GM18498 (cell line): ENCODE results near the gene ADORA2A.

Experiments
- ATAC-seq: cut with Tn5 transposase; IDR thresholded peaks from one replicate; pipeline ENCODE4 v1.9.1; 2021; ENCODE audit warnings: mild to moderate bottlenecking, moderate library complexity; ENCODE audit not compliant: unreplicated experiment

The ADORA2A gene

GRCh38 chr22:24431309-24432034 lies 4.1 kb downstream of the ADORA2A start:
- ATAC-seq, result no peak

DNA sequence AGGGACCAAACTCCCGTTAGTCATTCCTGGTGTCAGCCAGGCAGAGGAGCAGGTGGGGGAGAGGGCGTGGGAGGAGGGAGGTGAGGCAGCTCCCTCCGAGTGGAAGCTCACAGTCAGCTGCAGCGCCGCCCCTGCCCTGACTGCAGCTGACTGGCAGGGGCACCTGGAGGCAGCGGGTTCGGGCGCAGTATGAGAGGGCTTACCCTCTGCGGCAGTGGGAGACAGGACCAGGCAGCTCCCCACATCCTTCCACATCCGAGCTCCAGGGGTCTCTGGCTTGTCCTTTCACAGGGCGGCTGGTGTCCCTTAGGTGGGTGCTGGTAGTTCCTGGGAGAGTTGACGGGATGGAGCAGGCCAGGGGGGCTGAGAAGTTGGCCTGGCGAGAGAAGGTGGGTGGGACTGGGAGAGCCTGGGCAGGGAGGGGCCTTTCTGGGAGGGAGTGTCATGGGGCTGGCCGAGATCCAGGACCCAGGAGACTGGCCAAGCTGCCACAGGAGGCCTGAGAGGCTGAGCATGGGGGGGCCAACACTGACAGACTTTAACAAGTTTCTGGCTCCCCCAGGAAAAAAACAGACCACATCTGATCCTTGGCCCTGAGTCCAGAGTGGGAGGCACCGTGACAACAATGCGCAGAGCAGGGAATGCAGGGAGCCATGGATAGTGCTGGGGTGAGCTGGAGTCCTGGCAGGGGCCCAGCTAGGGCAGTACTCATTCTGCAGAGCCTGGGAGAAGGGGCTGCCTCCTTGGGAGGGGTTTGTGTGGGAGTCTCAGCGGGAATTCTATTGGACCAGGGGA lies 4.9 kb downstream of the ADORA2A start:
- no peak for ATAC-seq

DNA sequence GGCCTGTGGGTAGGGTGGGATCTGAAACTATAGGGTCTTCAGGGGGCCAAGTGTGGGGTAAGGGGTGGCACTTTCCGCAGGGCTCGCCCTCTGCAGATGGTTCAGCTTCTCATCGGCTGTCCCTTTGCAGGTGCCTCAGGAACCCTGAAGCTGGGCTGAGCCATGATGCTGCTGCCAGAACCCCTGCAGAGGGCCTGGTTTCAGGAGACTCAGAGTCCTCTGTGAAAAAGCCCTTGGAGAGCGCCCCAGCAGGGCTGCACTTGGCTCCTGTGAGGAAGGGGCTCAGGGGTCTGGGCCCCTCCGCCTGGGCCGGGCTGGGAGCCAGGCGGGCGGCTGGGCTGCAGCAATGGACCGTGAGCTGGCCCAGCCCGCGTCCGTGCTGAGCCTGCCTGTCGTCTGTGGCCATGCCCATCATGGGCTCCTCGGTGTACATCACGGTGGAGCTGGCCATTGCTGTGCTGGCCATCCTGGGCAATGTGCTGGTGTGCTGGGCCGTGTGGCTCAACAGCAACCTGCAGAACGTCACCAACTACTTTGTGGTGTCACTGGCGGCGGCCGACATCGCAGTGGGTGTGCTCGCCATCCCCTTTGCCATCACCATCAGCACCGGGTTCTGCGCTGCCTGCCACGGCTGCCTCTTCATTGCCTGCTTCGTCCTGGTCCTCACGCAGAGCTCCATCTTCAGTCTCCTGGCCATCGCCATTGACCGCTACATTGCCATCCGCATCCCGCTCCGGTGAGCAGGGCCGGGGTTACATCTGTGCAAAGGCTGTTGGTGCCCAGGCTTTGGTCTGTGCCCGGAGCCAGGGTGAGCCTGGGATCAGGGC lies 5.8 kb downstream of the ADORA2A start:
- no peak for ATAC-seq

GRCh38 chr22:24433828-24434470 lies 6.5 kb downstream of the ADORA2A start:
- peak; percentile 73 for ATAC-seq

DNA sequence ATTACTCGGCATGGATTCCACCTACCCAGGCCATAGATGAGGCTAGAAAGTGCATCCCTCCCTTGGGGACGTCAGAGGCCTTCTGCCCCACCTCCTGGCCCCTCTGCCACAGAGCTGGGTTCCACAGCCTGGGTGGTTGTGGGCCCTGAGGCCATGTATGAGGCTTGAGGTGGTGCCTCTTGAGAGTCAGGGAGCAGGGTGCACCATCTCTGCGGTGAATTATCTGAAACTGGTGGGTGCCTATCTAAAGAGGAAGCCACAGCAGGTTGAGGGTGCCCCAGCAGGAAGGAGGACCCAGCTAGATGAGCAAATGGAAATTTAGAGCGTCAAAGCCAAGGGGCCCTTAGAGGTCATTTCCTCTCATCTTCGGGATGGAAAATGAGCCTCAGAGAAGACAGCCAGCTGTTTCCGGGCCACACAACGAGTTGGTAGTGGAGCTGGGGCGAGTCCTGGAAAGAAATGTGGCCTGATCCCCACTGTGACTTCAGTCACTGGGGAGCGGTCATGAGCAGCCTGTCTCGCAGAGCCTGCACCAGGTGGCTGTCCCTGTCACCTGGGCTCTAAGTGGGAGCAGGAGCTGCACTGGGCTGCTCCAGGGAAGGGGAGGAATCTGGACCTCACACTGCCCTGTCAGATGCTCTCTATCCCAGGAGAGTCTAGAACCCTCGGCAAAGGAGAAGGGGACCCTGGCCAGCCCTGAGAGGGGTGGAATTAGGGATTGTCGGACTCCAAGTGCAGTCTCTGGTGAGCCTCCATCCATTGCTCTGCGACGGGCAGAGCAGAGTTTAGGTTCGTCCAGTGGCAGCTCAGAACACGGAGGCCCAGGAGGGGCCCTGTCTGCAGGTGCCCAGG lies 7.3 kb downstream of the ADORA2A start:
- ATAC-seq, result peak; percentile 68

DNA sequence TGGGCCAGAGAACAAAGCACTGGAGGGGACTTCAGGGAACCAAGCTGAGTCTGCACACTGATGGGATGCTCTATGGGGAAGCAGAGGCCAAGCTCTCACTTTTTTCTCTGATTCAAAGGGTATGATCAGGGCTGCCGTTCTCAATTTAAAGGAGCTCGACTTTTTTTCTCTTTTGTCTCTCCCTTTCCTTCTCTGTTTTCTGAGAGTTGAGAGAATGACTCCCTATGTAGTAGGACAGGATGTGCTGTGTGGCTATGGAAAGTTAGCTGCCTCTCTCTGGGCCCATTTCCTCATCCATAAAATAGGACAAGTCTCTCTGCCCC lies 7.9 kb downstream of the ADORA2A start:
- no peak for ATAC-seq

- ATAC-seq, result no peak
These were observed 8.5 kb downstream of the ADORA2A start for GRCh38 chr22:24435861-24436371.

DNA sequence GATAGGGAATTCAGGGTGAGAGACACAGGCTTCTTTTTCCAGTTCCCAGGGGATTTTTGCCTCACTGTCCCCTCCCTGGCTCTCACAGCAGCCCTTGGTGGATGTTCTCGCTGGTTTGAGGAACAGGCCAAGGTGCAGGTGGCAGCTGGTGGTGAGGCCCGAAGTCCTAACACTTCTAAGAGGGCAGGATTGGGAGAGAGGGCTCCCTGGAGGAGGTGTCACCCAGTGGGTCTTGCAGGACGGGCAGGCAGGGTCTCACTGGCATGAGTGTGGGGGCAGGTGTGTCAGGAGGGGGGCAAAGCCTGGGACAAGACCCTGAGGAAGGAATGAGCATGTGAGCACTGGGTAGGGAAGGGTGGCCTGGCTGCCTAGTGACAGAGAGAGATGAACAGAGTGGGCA lies 9.2 kb downstream of the ADORA2A start:
- ATAC-seq, result no peak

DNA sequence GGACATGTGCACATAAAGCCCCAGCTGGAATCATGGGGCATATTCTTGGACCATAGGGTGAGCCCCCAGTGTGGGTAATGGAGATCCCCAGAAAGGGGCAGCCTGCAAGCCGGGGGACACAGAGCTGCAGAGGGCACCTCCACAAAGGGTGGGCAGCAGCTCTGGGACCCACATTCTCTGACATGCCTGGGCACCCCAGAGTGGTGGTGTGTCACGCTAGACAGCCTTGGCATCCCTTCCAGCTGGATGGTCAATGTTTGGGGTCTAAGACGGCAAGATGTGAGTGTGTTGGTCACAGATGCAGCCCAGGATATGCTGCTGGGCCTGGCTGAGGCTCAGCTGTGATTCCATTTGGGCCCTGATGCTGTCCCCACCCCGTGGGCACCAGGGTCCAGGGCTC lies 9.7 kb downstream of the ADORA2A start:
- no peak for ATAC-seq

DNA sequence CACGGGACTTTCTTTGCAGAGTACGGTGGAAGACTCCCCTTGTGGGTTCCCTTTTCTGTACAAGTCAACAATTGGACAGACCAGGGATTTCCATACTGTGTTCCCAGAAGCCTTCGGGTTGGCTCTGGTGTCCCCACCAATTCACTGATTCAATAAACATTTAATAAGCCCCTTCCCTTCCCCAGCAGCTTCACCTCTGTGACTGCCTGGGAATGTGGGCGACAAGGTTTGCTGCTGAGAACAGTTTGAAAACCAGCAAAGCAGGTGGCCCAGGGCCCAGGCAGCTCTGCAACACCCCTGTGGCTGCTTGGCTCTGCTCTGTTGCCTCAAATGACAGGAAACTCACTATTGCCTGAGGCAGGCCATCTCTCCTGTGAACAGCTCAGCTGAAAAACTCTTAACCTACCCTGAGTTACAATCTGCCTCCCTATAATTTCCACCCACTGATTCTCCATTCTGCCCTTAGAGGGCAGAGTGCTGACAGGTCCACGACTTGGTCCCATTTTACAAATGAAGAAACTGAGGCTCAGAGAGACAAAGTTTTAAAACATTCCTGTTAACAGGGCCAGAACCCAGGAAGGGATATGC lies 10.4 kb downstream of the ADORA2A start:
- no peak for ATAC-seq

DNA sequence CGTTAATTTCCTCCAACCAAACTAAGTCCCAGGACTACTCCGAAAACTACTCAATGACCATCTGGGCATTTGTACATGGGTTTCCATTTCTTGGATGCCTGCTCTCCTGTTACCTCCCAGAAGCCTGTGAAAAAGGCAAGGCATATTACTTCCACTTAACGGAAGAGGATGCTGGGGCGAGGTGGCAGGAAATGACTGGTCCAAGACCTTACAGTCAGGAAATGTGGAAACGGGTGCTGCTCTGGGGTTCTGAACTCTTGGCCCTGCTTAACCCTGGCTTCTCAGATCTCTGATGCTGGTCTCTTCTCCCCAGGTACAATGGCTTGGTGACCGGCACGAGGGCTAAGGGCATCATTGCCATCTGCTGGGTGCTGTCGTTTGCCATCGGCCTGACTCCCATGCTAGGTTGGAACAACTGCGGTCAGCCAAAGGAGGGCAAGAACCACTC lies 12.9 kb downstream of the ADORA2A start:
- no peak for ATAC-seq

DNA sequence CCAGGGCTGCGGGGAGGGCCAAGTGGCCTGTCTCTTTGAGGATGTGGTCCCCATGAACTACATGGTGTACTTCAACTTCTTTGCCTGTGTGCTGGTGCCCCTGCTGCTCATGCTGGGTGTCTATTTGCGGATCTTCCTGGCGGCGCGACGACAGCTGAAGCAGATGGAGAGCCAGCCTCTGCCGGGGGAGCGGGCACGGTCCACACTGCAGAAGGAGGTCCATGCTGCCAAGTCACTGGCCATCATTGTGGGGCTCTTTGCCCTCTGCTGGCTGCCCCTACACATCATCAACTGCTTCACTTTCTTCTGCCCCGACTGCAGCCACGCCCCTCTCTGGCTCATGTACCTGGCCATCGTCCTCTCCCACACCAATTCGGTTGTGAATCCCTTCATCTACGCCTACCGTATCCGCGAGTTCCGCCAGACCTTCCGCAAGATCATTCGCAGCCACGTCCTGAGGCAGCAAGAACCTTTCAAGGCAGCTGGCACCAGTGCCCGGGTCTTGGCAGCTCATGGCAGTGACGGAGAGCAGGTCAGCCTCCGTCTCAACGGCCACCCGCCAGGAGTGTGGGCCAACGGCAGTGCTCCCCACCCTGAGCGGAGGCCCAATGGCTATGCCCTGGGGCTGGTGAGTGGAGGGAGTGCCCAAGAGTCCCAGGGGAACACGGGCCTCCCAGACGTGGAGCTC lies 13.5 kb downstream of the ADORA2A start:
- no peak for ATAC-seq

GRCh38 chr22:24441406-24442351 lies 14.3 kb downstream of the ADORA2A start:
- no peak for ATAC-seq

DNA sequence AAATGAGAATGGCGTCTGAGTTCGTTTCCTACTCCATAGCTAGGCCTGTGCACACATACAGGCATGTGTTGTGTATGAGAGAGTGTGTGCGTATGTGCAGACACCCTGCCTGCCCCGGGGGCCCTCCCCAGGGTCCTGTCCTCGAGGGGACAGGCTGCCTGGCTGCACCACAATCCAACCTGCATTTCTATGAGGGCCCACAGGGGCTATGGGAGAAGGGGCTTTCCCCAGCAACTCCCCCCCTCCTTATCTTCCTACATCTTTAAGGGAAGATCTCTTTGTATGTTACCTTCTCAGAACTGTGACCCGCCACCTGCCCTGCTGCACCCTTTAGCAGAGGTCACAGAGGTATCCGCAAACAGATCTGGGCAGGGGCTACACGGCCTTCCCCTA lies 14.9 kb downstream of the ADORA2A start:
- ATAC-seq, result no peak

DNA sequence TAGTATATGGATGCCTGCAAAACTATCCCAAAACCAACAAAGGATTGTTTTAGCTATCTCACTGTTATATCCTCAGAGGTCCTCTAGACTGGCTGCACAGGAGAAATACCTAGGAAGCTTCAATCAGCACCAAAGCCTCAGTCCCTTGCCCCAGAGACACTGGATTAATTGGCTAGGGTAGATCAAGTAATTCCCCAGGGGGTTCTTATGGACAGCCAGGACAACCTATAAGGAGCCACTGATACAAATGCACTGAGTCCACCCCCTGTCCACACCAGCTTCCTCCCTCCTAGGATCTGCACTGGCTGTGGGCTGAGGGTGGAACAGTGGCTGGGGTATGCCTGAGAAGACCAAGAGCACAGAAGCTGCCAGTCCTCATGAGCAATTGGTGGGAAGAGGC lies 16.3 kb downstream of the ADORA2A start:
- ATAC-seq, result no peak

DNA sequence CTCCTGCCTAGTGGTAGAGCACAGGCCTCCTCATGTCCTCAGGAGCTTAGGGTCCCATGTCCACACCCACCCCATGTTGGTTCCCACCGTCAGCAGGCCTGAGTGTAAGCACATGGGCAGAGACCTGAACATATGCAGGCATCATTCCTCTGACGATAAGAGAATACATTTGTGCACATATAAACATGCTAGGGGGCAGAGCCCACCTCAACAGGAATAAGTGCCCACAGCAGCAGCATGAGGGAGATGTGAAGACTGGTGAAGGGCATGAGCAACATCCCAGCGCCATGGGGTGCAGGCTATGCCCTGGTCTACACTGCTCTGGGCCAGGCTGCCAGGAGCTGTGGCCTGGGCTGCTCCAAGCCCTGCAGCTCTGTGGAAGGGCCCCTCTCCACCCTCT lies 16.9 kb downstream of the ADORA2A start:
- no peak for ATAC-seq

DNA sequence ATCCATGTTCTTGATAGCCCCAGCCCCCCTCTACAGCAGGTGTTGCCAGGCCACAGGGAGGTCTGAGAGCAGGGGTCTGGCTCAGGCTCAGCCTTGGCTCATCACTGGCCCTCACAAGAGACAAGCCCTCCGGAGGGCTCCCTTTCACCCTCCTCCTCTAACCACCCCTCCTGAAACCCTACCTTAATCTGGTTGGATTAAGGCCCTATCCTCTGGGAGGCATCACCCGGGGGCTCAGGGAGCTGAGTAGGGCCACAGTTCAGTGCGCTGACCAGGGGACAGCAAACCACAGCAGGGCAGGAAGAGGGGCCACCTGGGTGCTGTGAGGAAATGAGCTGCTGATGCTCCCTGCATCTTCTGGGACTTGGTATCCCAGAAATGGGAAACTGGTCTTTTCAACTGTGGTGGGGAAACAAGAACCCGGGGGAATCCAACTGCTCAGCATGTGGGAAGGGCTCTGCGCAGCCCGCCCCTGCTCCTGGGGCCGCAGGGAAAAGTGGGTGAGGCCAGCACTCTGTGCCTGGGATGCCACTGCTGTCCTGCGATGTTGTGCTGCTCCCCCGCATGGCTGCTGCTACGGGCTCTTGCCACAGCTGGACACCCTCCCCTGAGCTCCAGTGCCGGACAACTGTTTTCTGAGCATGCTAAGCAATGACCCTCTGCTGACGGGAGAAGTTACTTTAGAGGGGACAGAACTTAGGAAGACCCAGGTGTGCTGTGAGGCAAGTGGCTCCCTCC lies 17.5 kb downstream of the ADORA2A start:
- ATAC-seq, result no peak
